H1 (cell line): ENCODE results near the gene PFKFB3. TPM values are rescaled to one million over a fixed set of nuclear protein-coding genes. Genes with fewer than 3 reads are reported as not detected.

Source experiments
- CTCF ChIA-PET: fragments of 300-600 bp; sonication (Branson Sonifier 250); formaldehyde crosslinking; loops from one replicate; lab custom pipeline; 2021; ENCODE audit not compliant: partially characterized antibody; lab: Charles Lee
- POLR2A ChIA-PET: fragments of 300-600 bp; sonication (Branson Sonifier 250); formaldehyde crosslinking; loops from one replicate; lab custom pipeline; 2021; ENCODE audit warnings: inconsistent platforms; ENCODE audit not compliant: partially characterized antibody; lab: Charles Lee
- DNase-seq, 2 experiments: peaks; one replicate each; pipeline versions ENCODE4 v3.0.0 to v3.0.0-alpha.2; 2010 to 2022; ENCODE audit warnings: low spot score in 2 of 2, low read depth in 1 of 2, mixed read lengths in 1 of 2
- FAIRE-seq: peaks from 2 replicates; lab custom pipeline; 2011; peaks lifted over from hg19 to GRCh38; lab: Jason Lieb, UNC
- H2AFZ ChIP-seq: 2 replicates; pipeline ENCODE4 v1.8.1; 2012; ENCODE audit warnings: low read length, inconsistent platforms
- H2AK5ac ChIP-seq: 2 replicates; pipeline ENCODE4 v1.6.1; 2013; ENCODE audit warnings: low read depth, low read length
- H2BK120ac ChIP-seq: replicated peaks from 2 replicates; pipeline ENCODE3; 2013; ENCODE audit warnings: low read depth, low read length, inconsistent platforms
- H2BK12ac ChIP-seq: 2 replicates; pipeline ENCODE4 v1.6.1; 2013; ENCODE audit warnings: low read depth, low read length
- H2BK15ac ChIP-seq: 2 replicates; pipeline ENCODE4 v1.6.1; 2013; ENCODE audit warnings: low read length
- H2BK20ac ChIP-seq: 2 replicates; pipeline ENCODE4 v1.6.1; 2013; ENCODE audit warnings: low read length
- H2BK5ac ChIP-seq: 2 replicates; pipeline ENCODE4 v1.6.1; 2013; ENCODE audit warnings: low read depth, low read length
- H3K14ac ChIP-seq: 2 replicates; pipeline ENCODE4 v1.6.1; 2013; ENCODE audit warnings: inconsistent platforms; ENCODE audit not compliant: insufficient read length
- H3K18ac ChIP-seq: 2 replicates; pipeline ENCODE4 v1.6.1; 2013; ENCODE audit warnings: low read length; ENCODE audit errors: extremely low read depth
- H3K23ac ChIP-seq: 2 replicates; pipeline ENCODE4 v1.6.1; 2013; ENCODE audit warnings: inconsistent platforms; ENCODE audit not compliant: insufficient read length
- H3K23me2 ChIP-seq: 2 replicates; pipeline ENCODE4 v1.6.1; 2013; ENCODE audit warnings: low read depth, low read length
- H3K27ac ChIP-seq: 2 replicates; pipeline ENCODE4 v1.6.1; 2011; ENCODE audit warnings: low read depth, low read length, inconsistent platforms
- H3K27me3 ChIP-seq, 4 experiments: replicated peaks in 1 of 4; 1 replicate in 1 of 4; 2 replicates in 3 of 4; pipeline versions ENCODE4 v1.6.1 to v1.8.1; 2011 to 2013; ENCODE audit warnings: low read length in 3 of 4, mild to moderate bottlenecking in 3 of 4, inconsistent platforms in 2 of 4, mixed read lengths in 2 of 4, moderate library complexity in 1 of 4; ENCODE audit not compliant: control insufficient read depth in 3 of 4, insufficient read depth in 3 of 4; ENCODE audit errors: extremely low read depth in 1 of 4
- H3K36me3 ChIP-seq, 4 experiments: 2 replicates each; pipeline versions ENCODE4 v1.6.1 to v1.8.1; 2011 to 2013; ENCODE audit warnings: mild to moderate bottlenecking in 4 of 4, low read length in 3 of 4, moderate library complexity in 2 of 4, control low read depth in 1 of 4, inconsistent platforms in 1 of 4; ENCODE audit not compliant: insufficient read depth in 4 of 4, control insufficient read depth in 2 of 4
- H3K4ac ChIP-seq: replicated peaks from 2 replicates; pipeline ENCODE3; 2013; ENCODE audit warnings: low read length, low read depth, mixed read lengths, inconsistent platforms; ENCODE audit not compliant: insufficient read length
- H3K4me1 ChIP-seq, 4 experiments: replicated peaks in 1 of 4; 1 replicate in 1 of 4; 2 replicates in 3 of 4; pipeline versions ENCODE4 v1.6.1 to v1.8.1; 2011 to 2013; ENCODE audit warnings: low read length in 3 of 4, inconsistent platforms in 2 of 4, mixed read lengths in 1 of 4; ENCODE audit not compliant: insufficient read depth in 4 of 4, control insufficient read depth in 3 of 4
- H3K4me2 ChIP-seq, 2 experiments: 2 replicates each; pipeline versions ENCODE4 v1.6.1 to v1.8.1; 2011 to 2013; ENCODE audit warnings: low read depth in 2 of 2, low read length in 2 of 2, control low read depth in 1 of 2, inconsistent platforms in 1 of 2, mild to moderate bottlenecking in 1 of 2; ENCODE audit not compliant: insufficient read depth in 1 of 2
- H3K4me3 ChIP-seq, 4 experiments: fragments of 200-600, 300-600 bp in 1 of 4; sonication (generic), shearing (Covaris generic), sonication (Bioruptor Twin) in 1 of 4; 2 replicates each; pipeline versions ENCODE4 v1.5.1 to v1.8.1; 2011 to 2016; ENCODE audit warnings: low read length in 4 of 4, low read depth in 3 of 4, control low read depth in 2 of 4, inconsistent platforms in 2 of 4, mild to moderate bottlenecking in 2 of 4, mixed read lengths in 1 of 4, moderate library complexity in 1 of 4; ENCODE audit not compliant: insufficient read depth in 2 of 4; ENCODE audit errors: extremely low read depth in 1 of 4
- H3K56ac ChIP-seq: replicated peaks from 2 replicates; pipeline ENCODE3; 2013; ENCODE audit warnings: low read depth, mild to moderate bottlenecking, mixed read lengths, low read length, inconsistent platforms; ENCODE audit not compliant: insufficient read length
- H3K79me1 ChIP-seq: 2 replicates; pipeline ENCODE4 v1.6.1; 2013; ENCODE audit warnings: low read depth, low read length, control low read depth
- H3K79me2 ChIP-seq, 2 experiments: 2 replicates each; pipeline versions ENCODE4 v1.6.1 to v1.8.1; 2012 to 2013; ENCODE audit warnings: low read length in 2 of 2, mild to moderate bottlenecking in 2 of 2, inconsistent platforms in 1 of 2; ENCODE audit not compliant: insufficient read depth in 2 of 2, control insufficient read depth in 1 of 2
- H3K9ac ChIP-seq, 4 experiments: replicated peaks in 1 of 4; 1 replicate in 1 of 4; 2 replicates in 3 of 4; pipeline versions ENCODE4 v1.6.1 to v1.8.1; 2011 to 2013; ENCODE audit warnings: low read depth in 3 of 4, low read length in 3 of 4, control low read depth in 2 of 4, mild to moderate bottlenecking in 2 of 4, moderate library complexity in 2 of 4, inconsistent platforms in 1 of 4; ENCODE audit errors: extremely low read depth in 1 of 4
- H3K9me3 ChIP-seq, 2 experiments: 2 replicates each; pipeline versions ENCODE4 v1.6.1 to v1.8.1; 2012 to 2013; ENCODE audit warnings: mild to moderate bottlenecking in 2 of 2, moderate library complexity in 2 of 2, control low read depth in 1 of 2, inconsistent platforms in 1 of 2, low read depth in 1 of 2, low read length in 1 of 2, mixed read lengths in 1 of 2; ENCODE audit not compliant: insufficient read depth in 2 of 2
- H4K20me1 ChIP-seq, 2 experiments: replicated peaks in 1 of 2; 2 replicates each; pipeline versions ENCODE3 to v1.8.1; 2011 to 2013; ENCODE audit warnings: inconsistent platforms in 2 of 2, low read length in 2 of 2, mild to moderate bottlenecking in 1 of 2; ENCODE audit not compliant: insufficient read depth in 2 of 2, control insufficient read depth in 1 of 2
- H4K5ac ChIP-seq: 2 replicates; pipeline ENCODE4 v1.6.1; 2013; ENCODE audit warnings: low read length, low read depth, mixed read lengths, inconsistent platforms; ENCODE audit not compliant: insufficient read length
- H4K8ac ChIP-seq: 2 replicates; pipeline ENCODE4 v1.8.0; 2013; ENCODE audit warnings: mild to moderate bottlenecking, moderate library complexity, low read length, inconsistent platforms; ENCODE audit not compliant: insufficient read depth; ENCODE audit errors: extremely low read depth
- H4K91ac ChIP-seq: replicated peaks from 2 replicates; pipeline ENCODE3; 2013; ENCODE audit warnings: low read length, mixed read lengths, inconsistent platforms; ENCODE audit not compliant: insufficient read length
- CEBPB ChIP-seq: IDR thresholded peaks from 2 replicates; pipeline ENCODE4 v1.6.1; 2012; ENCODE audit warnings: low read depth, low read length
- WGBS, 2 experiments: shearing (Covaris generic) in 1 of 2; methylation state at CpG; one replicate each; pipeline versions ENCODE4 v1.1.6 to v1.1.7; 2013 to 2015; ENCODE audit warnings: low lambda C conversion rate in 2 of 2, mixed read lengths in 2 of 2, inconsistent platforms in 1 of 2, low coverage in 1 of 2, missing lambda C conversion rate in 1 of 2; ENCODE audit not compliant: insufficient replicate concordance in 2 of 2, insufficient coverage in 1 of 2, insufficient read length in 1 of 2; ENCODE audit errors: extremely low coverage in 1 of 2, missing lambda C conversion rate in 1 of 2; 5-methylcytosine and 5-hydroxymethylcytosine counted together
- polyA plus RNA-seq, 7 experiments: library from polyadenylated mRNA; depleted of rRNA in 3 of 7; stranded (reverse) in 5 of 7; unstranded in 2 of 7; fragments of >200 nt in 5 of 7; fragments of 200-250 nt in 2 of 7; gene quantifications; 1 replicate in 5 of 7; 2 replicates in 1 of 7; 4 replicates in 1 of 7; pipeline versions ENCODE4 v1.2.1 to v1.2.3, GENCODE V29; 2011 to 2013; ENCODE audit warnings: missing spikeins in 2 of 7, mixed read lengths in 2 of 7
- total RNA-seq: library from RNA; stranded (reverse); fragmentation: NEBNext Ultra II Directional; extraction: Animal tissue kit (Norgen Biotek cat#: 25700); gene quantifications from 2 replicates; pipeline ENCODE4 v1.2.1, GENCODE V29; 2021
- TF ChIP-seq, protein P1 (sequence below), 3 experiments: IDR thresholded peaks; 1 replicate in 2 of 3; 2 replicates in 1 of 3; pipeline versions ENCODE4 v1.5.1 to v1.6.1; 2011; ENCODE audit warnings: low read length in 3 of 3, mild to moderate bottlenecking in 3 of 3, inconsistent platforms in 2 of 3, low read depth in 1 of 3, moderate library complexity in 1 of 3; ENCODE audit not compliant: insufficient read depth in 1 of 3; ENCODE audit errors: control extremely low read depth in 1 of 3

Gene PFKFB3
- total and polyA plus RNA-seq, 2 of the 8 experiments (the other 6 are each of a cell fraction or from before 2014, with no cell fraction given): 15.6 to 32.0 TPM

DNA sequence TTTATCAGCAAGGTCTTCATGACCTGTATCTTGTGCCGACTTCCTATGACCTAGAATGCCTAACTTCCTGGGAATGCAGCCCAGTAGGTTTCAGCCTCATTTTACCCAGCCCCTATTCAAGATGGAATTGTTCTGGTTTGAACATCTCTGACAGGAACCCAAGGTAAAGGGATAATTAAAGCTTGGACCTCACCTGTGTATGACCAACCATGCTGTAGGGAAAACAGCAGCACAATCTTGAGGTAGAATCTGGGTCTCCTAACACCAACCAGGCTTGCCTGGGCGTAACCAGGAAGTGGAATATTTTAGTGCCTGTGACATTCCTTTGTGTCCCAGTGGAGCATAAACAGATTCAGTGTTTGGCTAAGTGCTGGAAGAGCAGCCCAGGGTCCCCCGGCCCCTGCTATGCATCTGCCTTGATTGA lies 94.1 kb downstream of the PFKFB3 start:
- Histone ChIP-seq H2AK5ac (no peak overlapping the region), H3K27ac (no peak overlapping the region), H4K20me1 (no peaks in the 10 kb centered on the region), H3K27me3 (no peaks in the 10 kb centered on the region), H2BK20ac (no peak overlapping the region), H3K79me1 (no peaks in the 10 kb centered on the region), H2BK12ac (no peak overlapping the region), H3K36me3 (no peaks in the 10 kb centered on the region), H3K9me3 (no peaks in the 10 kb centered on the region), H2AFZ (no peak overlapping the region), H3K4me1 (peaks cover 0 to 3% (median 0%) of the 10 kb centered on the region in 4 experiments; a peak in 2 of 7 replicates), H3K23me2 (no peaks in the 10 kb centered on the region), H3K23ac (no peak overlapping the region), H2BK120ac (no peak overlapping the region), H3K56ac (no peak overlapping the region), H3K79me2 (no peaks in the 10 kb centered on the region), H4K8ac (0 out of 2 replicates have a peak overlapping the region, but pooled peaks have one; percentile 15), H3K4ac (no peak overlapping the region), H2BK15ac (no peak overlapping the region), H2BK5ac (no peak overlapping the region), H3K4me3 (no peak overlapping the region), H3K4me2 (no peak overlapping the region), H3K9ac (no peak overlapping the region), H3K18ac (no peak overlapping the region), H3K14ac (no peak overlapping the region), H4K5ac (no peak overlapping the region), H4K91ac (peak overlapping the region; percentile 38)
- FAIRE-seq (no peak), DNase-seq (no peak)
- POLR2A ChIA-PET: no interaction called here
- CTCF ChIA-PET: interaction anchor here (2.0 kb wide), 1 partner anchor 14 kb away, joined by 7 read pairs; no protein-coding TSS in a partner anchor
- WGBS, 2 experiments: 96% methylated on average over 3 of the region's 3 CpGs; no CpG with 5 or more reads in 1 of the 2 experiments
- TF ChIP-seq, protein P1, sequence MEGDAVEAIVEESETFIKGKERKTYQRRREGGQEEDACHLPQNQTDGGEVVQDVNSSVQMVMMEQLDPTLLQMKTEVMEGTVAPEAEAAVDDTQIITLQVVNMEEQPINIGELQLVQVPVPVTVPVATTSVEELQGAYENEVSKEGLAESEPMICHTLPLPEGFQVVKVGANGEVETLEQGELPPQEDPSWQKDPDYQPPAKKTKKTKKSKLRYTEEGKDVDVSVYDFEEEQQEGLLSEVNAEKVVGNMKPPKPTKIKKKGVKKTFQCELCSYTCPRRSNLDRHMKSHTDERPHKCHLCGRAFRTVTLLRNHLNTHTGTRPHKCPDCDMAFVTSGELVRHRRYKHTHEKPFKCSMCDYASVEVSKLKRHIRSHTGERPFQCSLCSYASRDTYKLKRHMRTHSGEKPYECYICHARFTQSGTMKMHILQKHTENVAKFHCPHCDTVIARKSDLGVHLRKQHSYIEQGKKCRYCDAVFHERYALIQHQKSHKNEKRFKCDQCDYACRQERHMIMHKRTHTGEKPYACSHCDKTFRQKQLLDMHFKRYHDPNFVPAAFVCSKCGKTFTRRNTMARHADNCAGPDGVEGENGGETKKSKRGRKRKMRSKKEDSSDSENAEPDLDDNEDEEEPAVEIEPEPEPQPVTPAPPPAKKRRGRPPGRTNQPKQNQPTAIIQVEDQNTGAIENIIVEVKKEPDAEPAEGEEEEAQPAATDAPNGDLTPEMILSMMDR (IDR thresholded peaks at IDR 0.05; ENCODE audit: control extremely low read depth in 1 of 3, insufficient read depth in 1 of 3, low read depth in 1 of 3, low read length in 3 of 3): no peak
- TF ChIP-seq CEBPB: no peak
